Measurements from ENCODE around the gene DDX56.

The DDX56 gene

DNA sequence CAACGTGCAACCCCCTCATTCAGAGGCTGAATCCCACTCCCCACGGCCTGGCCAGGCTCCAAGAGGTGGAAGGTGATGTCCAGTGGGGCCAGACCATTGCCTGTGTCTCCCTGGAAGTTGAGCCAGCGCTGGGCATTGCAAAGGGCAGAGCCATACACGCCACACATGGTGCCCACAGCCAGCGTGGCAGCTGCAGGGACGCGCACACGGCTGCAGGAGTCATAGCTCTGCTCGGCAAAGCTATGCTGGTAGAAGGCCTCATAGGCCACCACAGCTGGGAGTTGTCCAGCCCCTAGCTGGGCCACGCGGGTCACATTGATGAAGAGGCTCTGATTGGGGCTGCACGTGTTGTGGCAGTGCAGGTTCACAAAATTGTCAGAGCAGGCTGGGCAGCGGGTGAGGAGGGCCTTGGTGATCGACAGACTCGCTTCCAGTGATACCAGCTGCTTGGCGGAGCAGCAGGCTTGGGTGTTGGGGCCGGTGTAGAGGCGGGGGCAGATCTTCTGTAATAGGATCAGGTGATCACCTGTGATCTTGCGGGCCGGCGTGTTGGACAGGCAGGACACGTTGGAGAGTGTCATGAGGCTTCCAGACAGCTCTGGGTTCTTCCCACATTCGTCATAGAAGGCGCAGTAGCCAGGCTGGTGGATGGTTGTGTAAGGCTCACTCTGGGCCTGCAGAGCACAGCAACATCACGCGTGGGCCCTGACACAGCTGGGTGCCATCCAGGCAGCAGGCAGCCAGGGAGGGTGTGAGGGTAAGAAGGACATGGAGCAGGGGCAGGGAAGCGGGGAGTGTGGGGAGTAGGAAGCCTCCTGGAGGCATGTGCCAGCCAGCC lies 33.8 kb downstream of the DDX56 start (continued):
- TF ChIP-seq PATZ1 (CRISPR knock-in tag; IDR thresholded peaks at IDR 0.05; ENCODE audit: borderline replicate concordance) (no peak), CSDC2 (CRISPR knock-in tag; IDR thresholded peaks at IDR 0.05) (no peak), SNAI2 (CRISPR knock-in tag; IDR thresholded peaks at IDR 0.05) (no peak), ZNF70 (CRISPR knock-in tag; IDR thresholded peaks at IDR 0.05) (no peak), ZC3H10 (CRISPR knock-in tag; IDR thresholded peaks at IDR 0.05) (no peak)

DNA sequence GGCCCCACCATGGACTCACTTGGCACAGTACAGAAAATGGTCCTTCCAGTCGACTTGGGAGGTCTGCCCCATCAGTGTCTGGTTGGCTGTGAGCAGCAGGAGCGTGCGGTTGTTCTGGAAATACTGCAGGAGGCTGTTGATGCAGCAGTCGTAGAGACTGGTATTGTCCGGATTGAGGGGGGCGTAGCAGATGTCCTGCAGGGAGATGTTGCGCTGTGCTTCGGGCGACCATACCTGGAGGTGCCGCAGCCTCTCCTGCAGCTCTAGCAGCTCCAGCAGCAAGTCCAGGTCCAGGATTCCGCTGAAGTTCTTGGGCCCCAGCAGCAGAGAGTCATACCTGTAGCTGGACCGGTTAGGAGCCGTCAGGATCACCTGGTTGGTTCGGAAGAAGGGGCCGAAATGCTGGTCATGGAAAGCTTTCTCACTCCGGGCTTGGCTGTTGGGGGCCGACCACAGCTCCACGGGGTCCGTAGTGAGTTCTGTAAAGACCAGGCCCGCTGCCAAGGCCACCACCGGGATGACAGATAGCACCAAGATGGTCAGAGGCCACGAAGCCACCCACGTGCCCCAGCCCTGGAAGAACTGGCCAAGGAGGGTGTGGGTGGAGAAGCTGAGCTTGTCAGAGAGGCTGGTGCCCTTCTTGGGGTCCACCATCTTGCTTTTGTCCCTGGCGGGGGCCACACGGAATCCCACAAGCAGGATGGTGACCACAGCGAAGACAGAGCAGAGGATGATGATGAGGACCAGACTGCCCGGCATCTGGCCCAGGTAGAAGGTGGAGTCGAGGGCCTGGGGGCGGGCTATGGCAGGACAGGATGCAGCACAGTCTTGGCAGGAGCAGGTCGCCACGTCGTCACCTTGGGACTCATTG lies 34.7 kb downstream of the DDX56 start:
- TF ChIP-seq, protein P1, sequence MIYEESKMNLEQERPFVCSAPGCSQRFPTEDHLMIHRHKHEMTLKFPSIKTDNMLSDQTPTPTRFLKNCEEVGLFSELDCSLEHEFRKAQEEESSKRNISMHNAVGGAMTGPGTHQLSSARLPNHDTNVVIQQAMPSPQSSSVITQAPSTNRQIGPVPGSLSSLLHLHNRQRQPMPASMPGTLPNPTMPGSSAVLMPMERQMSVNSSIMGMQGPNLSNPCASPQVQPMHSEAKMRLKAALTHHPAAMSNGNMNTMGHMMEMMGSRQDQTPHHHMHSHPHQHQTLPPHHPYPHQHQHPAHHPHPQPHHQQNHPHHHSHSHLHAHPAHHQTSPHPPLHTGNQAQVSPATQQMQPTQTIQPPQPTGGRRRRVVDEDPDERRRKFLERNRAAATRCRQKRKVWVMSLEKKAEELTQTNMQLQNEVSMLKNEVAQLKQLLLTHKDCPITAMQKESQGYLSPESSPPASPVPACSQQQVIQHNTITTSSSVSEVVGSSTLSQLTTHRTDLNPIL (CRISPR knock-in tag; IDR thresholded peaks at IDR 0.05; ENCODE audit: low read depth), result no peak
- TF ChIP-seq OSR1 (CRISPR knock-in tag; IDR thresholded peaks at IDR 0.05), result no peak
- TF ChIP-seq PPARA (CRISPR knock-in tag; IDR thresholded peaks at IDR 0.05; ENCODE audit: borderline replicate concordance), result no peak
- no peak for TF ChIP-seq RARB (CRISPR knock-in tag; IDR thresholded peaks at IDR 0.05)
- TF ChIP-seq, protein P2, sequence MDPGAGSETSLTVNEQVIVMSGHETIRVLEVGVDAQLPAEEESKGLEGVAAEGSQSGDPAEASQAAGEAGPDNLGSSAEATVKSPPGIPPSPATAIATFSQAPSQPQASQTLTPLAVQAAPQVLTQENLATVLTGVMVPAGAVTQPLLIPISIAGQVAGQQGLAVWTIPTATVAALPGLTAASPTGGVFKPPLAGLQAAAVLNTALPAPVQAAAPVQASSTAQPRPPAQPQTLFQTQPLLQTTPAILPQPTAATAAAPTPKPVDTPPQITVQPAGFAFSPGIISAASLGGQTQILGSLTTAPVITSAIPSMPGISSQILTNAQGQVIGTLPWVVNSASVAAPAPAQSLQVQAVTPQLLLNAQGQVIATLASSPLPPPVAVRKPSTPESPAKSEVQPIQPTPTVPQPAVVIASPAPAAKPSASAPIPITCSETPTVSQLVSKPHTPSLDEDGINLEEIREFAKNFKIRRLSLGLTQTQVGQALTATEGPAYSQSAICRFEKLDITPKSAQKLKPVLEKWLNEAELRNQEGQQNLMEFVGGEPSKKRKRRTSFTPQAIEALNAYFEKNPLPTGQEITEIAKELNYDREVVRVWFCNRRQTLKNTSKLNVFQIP (CRISPR knock-in tag; IDR thresholded peaks at IDR 0.05; ENCODE audit: borderline replicate concordance, low read depth), result no peak
- TF ChIP-seq ZC3H10 (CRISPR knock-in tag; IDR thresholded peaks at IDR 0.05), result no peak
- TF ChIP-seq TOX (CRISPR knock-in tag; IDR thresholded peaks at IDR 0.05; ENCODE audit: borderline replicate concordance), result no peak
- ATAC-seq, result no peak

DNA sequence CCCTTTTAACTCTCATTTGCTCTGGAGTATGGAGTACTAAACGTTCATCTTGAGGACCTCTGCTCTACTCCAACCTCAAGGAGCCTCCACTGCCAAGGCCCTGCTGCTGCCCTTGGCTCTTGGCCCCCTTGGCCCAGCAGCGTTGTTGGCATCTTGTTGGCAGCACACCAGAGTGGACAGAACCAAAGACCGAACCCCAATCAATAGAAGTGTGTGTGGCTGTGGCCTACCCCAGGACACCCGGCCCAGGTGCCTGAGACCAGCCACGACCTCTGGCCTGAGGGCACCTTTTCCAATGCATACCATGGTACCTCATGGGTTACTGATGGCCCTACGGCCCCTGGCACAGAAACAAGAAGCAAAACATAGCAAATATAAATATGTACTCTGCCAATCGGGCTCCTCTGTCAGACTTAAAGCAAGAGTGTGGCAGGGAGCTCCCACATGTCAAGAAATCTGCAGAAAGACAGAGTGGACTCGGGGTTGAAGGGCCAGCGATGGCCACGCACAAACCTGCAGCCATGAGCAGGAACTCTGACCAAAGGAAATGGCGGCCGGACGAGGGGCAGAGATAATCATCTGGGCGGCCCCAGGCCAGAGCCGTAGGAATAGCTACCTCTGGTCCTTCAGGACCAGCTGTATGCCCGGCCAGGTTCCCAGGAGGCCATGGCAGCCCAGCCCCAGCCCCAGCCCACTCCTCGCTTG lies 35.5 kb downstream of the DDX56 start:
- TF ChIP-seq ZNF565 (CRISPR knock-in tag; conservative IDR thresholded peaks at IDR 0.05; ENCODE audit: low read depth), result no peak
- no peak for TF ChIP-seq OSR1 (CRISPR knock-in tag; IDR thresholded peaks at IDR 0.05)
- TF ChIP-seq, protein P3, sequence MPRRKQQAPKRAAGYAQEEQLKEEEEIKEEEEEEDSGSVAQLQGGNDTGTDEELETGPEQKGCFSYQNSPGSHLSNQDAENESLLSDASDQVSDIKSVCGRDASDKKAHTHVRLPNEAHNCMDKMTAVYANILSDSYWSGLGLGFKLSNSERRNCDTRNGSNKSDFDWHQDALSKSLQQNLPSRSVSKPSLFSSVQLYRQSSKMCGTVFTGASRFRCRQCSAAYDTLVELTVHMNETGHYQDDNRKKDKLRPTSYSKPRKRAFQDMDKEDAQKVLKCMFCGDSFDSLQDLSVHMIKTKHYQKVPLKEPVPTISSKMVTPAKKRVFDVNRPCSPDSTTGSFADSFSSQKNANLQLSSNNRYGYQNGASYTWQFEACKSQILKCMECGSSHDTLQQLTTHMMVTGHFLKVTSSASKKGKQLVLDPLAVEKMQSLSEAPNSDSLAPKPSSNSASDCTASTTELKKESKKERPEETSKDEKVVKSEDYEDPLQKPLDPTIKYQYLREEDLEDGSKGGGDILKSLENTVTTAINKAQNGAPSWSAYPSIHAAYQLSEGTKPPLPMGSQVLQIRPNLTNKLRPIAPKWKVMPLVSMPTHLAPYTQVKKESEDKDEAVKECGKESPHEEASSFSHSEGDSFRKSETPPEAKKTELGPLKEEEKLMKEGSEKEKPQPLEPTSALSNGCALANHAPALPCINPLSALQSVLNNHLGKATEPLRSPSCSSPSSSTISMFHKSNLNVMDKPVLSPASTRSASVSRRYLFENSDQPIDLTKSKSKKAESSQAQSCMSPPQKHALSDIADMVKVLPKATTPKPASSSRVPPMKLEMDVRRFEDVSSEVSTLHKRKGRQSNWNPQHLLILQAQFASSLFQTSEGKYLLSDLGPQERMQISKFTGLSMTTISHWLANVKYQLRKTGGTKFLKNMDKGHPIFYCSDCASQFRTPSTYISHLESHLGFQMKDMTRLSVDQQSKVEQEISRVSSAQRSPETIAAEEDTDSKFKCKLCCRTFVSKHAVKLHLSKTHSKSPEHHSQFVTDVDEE (CRISPR knock-in tag; IDR thresholded peaks at IDR 0.05), result no peak
- no peak for TF ChIP-seq BACH2 (CRISPR knock-in tag; IDR thresholded peaks at IDR 0.05; ENCODE audit: borderline replicate concordance)
- TF ChIP-seq, protein P2 (CRISPR knock-in tag; IDR thresholded peaks at IDR 0.05; ENCODE audit: borderline replicate concordance, low read depth), result no peak
- TF ChIP-seq ZFP3 (CRISPR knock-in tag; IDR thresholded peaks at IDR 0.05), result no peak
- TF ChIP-seq TOX (CRISPR knock-in tag; IDR thresholded peaks at IDR 0.05; ENCODE audit: borderline replicate concordance), result no peak
- no peak for TF ChIP-seq ZNF8 (CRISPR knock-in tag; IDR thresholded peaks at IDR 0.05)
- TF ChIP-seq ZC3H10 (CRISPR knock-in tag; IDR thresholded peaks at IDR 0.05), result no peak
- no peak for TF ChIP-seq TCF4 (CRISPR knock-in tag; IDR thresholded peaks at IDR 0.05; ENCODE audit: borderline replicate concordance)
- ATAC-seq, result no peak

Measured in SK-N-SH treated with all-trans-retinoic acid at 6 μM for 48 hours (cell line).